ENCODE data around the gene SLC43A3.
"Not testable (repeated sequence)": the region's sequence is repeated elsewhere in the genome, so short reads cannot be mapped to it uniquely, and the experiment has no call there.

The SLC43A3 gene

DNA sequence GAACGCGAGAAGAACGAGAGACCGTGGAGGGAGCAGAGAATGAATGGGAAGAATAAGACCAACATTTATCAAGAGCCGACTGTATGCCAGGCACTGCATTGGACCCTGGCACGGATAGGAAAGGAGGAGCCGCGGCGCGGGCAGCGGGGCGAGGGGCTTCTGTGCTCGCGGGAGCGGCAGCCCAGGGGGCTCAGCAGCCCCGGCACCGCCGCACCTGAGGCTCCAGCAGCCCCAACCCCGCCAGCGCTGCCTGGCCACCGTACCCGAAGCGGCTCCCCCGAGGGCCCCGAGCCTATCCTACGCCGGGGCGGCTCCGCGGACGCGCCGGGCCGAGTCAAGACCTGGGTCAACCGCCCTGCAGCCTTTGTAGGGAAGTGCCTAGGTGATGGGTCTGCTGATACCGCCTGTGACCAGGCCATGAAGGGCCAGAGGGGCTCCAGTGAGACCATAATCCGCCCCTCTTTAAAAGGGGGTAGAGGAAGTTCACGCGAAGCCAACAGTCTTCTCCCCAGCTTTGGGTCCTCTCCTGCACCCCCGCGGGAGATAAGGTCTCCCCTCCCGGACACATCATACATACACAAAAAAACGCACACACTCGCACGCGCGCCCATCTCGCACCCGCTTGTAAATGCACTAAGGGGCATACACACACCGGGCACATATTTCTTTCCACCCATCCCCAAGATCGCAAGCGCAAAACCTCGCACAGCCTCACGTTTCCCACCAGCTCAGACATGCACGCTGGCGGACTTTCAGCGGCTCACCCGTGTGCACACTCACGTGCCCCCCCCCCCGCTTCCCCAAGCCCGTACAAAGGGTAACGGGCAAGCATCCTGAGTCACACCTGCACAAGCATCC, 32.5 kb upstream of the SLC43A3 start:
- DNase-seq = peak in 2 of 4 experiments; percentile 10 to 15

DNA sequence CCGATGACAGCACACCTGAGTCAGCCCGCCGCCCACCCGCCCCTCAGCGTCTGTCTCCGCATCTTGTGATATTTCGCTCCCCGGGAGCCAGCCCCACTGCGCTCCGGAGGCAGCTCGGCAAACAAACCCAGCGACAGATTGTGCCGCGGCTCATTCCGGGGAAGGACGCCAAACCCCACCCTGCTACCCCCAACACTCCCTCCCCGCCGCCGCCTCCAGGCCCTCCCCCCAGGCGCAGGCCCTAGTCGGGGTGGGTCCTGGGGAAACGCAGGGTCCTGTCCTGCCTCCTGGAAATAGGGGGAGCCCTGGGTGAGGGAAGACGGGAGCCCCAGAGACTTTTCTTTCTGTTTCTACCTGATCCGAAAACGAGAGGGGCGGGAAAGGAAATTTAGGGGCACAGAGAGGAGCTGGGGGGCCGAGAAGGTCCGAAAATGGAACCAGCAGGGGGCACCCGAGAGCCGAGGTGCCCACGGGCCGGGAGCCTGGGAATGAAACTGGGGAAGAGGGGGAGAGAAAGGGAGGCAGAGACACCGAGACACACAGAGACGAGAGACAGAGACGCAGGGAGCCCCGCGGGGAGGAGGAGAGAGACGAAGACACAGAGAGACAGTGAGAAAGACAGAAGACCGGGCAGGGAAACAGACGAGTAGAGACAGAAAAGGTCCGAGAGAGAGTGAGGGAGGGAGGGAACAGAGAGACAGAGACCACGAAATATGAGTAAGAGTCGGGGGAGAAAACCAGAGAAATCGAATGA, 31.7 kb upstream of the SLC43A3 start:
- peak in 2 of 4 experiments; percentile 24 to 26 for DNase-seq

- DNase-seq = no peak
Measured at GRCh38 chr11:57458060-57458409, 31.1 kb upstream of the SLC43A3 start.

DNA sequence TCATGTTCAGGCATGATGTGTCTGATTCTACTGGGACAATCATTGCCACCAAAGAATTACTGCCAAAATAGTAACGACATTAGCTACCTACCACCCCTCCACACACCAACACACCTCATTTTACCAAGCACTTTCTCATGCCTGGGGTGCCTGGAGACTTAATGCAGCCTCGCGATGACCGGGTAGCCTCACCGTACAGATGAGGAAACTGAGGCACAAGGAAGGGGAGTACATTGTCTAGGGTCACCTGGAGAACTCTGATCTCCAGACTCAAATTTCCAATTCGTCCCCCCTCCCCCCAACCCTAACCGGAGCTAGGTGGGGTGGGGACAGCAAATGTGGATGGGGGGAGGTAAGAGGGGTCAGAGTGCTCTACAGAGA, 30.7 kb upstream of the SLC43A3 start:
- no peak for DNase-seq

GRCh38 chr11:57456960-57457642, 30.2 kb upstream of the SLC43A3 start:
- peak; percentile 27 to 72 (median 54) for DNase-seq

DNA sequence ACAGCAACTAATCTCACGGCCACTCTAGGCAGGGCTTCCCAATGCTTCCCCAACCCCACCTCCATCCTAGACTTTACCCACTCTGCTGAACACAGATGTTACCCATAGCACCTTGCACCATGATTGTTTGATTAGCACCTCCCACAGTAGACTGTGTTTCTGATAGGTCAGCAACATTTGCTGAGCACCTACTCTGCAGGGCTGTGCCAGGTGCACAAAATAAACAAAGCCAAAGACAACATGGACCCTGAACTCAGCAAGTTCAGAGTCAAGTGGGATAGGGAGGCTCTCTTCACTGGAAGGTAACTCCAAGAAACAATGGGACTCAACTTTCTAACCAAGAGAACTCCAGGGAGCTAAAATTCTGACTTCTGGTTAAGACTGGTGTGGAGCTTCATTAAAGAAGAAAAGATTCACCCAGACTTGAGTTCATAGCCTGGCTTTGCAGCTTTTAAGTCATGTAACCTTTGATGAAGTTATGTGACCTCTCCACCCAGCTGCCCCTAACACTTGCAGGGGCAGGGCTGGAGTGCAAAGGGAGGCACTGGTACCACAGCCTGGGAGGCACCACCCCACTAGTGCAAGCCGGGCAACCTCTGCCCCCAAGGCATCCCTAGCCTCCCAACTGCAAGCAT, 26.7 kb upstream of the SLC43A3 start:
- DNase-seq = no peak

- DNase-seq = no peak
Measured at GRCh38 chr11:57446055-57446454, 19.1 kb upstream of the SLC43A3 start.

DNA sequence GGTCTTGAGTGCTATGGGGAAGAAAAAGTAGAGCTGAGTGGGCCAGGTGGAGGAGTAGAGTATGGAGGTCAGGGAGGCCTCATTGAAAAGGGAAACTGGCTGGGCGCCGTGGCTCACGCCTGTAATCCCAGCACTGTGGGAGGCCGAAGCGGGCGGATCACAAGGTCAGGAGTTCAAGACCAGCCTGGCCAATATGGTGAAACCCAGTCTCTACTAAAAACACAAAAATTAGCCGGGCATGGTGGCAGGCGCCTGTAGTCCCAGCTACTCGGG, 18.1 kb upstream of the SLC43A3 start:
- DNase-seq = not testable (repeated sequence)

DNA sequence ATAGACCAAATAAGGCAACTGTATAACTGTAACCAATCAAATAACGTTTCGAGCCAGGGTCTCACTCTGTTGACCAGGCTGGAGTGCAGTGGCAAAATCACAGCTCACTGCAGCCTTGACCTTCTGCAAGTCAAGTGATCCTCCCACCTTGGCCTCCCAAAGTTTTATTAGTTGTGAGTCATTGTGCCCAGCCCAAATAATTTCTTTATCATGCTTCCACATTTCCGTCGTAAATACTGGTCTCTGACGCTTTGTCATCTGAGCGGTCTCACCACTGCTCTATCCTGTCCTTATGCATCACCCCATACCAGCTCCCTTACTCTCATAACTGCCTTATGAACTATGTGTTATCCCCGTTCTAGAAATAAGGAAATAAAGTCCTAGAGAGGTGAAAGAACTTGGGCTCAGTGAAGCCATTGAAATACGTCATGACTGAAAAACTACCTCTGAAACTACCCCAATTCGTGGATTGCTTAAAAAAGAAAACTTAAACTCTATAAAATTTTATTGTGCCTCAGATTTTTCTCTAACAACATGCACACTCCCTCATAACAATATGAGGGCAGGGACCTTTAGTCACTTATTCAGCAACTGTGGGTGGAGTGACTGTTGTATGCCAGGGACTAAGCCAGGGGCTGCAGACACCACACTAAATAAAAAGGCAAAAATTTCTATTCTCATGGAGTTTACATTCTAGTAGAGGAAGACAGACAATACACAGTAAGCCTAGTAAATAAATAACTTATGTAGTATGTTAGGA, 17.6 kb upstream of the SLC43A3 start:
- no peak for DNase-seq

DNA sequence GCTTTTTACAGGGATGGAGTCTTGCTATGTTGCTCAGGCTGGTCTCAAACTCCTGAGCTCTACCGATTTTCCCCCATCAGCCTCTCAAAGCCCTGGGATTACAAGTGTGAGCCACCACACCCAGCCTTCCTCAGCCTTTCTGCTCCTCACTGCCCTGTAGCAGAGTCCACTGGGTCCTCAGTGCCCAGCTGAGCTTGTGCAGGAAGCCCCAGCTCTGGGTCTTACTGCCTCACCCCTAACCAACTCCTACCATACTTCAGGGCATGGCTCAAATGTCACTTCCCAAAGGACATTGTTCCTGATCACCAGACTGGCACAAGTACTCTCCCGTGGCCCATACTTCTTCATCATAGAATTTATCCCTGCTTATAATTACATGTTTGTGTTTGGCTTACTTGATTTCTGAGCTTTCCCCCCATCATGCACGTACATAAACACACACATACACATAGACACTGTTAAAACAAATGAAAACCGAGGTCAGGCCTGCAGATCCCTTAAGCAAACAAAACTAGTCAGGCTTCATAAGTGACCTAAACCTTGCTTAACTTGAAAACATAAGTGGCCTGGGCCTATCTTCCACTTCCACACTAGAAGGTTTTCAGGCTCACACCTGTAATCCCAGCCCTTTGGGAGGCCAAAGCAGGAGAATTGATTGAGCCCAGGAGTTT, 14.0 kb upstream of the SLC43A3 start:
- no peak for DNase-seq

DNA sequence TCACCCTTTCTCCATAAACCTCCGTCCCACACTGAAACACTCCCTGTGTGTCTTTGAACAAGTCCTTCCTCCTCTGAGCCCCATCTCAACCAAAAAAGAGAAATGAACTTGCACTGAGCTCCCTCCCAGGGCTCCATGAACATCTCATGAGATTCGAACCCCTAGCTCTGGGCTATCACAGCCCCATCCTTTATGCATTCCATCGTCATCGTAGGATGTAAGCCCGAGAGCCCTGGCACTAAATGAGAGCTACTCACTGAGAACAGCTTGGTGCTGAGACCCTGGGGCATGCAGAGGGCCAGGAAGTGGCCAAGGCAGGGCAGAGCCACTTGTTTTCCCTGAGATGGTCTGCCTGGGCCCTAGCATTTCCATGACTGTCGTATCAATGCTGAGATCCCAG, 12.9 kb upstream of the SLC43A3 start:
- DNase-seq = no peak

- DNase-seq = no peak
Measured at GRCh38 chr11:57438345-57439285, 11.7 kb upstream of the SLC43A3 start.

DNA sequence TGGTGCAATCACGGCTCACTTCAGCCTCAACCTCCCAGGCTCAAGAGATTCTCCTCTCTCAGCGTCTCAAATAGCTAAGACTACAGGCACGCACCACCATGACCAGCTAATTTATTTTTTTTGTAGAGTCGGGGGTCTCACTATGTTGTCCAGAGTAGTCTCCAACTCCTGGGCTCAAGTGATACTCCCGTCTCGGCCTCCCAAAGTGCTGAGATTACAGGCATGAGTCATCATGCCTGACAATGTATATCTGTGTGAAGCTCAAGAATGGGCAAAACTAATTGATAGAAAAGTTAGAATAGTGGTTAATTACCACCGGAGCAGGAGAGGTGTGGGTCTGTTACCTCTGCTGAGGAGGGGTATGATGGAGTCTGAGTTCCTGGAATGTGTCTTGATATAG, 9.1 kb upstream of the SLC43A3 start:
- no peak for DNase-seq

GRCh38 chr11:57434640-57435546, 8.0 kb upstream of the SLC43A3 start:
- DNase-seq = no peak

GRCh38 chr11:57432714-57433163, 5.8 kb upstream of the SLC43A3 start:
- no peak for DNase-seq

- DNase-seq = no peak
Measured at GRCh38 chr11:57432149-57432561, 5.2 kb upstream of the SLC43A3 start.

- no peak for DNase-seq
Measured at GRCh38 chr11:57430952-57431351, 4.0 kb upstream of the SLC43A3 start.

DNA sequence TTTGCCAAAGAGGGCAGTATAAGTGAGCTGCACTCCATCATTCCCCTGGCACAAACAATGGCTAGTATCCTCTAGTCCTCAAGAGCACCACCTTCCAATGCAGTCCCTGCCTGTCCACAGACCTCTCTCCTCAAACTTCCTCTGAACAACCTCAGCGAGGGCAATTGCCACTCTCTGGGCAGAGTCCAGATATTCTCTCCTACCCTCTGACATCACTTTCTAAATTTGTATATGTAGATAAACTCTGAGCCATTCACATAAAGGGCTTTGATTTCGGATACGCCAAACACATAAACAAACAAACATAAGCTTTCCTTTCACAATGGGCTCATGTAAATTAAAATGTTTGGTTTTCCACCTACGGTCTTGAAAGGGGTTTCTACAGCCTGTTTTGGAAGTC, 3.0 kb upstream of the SLC43A3 start:
- no peak for DNase-seq

DNA sequence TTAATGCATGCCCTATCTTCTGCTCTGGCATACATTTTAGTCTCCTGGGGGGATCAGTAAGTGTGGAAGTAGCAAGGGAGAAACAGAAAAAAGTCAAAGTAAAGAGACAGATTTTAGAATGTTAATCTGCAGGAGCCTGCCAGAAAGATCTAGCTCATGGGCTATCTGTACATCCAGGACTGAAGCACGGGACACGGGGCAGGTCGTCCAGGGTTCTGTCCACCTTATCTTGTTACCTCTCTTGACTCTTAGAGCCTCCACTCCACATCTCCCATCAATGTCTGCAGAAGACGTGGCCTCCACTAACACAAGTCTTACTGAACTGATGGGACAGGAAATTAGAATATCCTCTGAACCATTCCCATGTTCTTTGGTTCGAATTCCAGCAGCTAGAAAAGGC, 1.7 kb upstream of the SLC43A3 start:
- DNase-seq = no peak

DNA sequence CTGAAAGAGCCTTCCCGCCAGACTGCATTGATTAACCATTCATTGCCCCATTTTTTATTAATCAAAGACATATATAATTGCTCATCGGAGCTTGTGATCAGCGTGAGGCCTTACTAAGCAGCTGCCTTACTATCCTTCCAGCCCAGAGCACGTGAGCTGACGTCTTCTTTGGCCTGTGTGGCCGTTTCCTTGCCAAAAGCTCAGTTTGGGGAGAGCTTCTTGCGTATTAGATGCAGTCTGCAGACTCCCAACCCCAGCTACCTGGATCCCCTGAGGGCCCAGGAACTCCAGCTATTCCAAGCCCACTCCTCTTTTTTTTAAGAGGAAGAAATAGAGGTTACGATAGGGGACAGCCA, 784 bp upstream of the SLC43A3 start:
- no peak for DNase-seq

Measured in activated CD4-positive, CD25-positive, alpha-beta regulatory T cell (primary cell).